ENCODE results near the gene S100A1. TPM values are rescaled to one million over a fixed set of nuclear protein-coding genes. Genes with fewer than 3 reads are reported as not detected.

S100A1 gene
- total RNA-seq, 1 experiment from 2014 or later, result 1.3 TPM

DNA sequence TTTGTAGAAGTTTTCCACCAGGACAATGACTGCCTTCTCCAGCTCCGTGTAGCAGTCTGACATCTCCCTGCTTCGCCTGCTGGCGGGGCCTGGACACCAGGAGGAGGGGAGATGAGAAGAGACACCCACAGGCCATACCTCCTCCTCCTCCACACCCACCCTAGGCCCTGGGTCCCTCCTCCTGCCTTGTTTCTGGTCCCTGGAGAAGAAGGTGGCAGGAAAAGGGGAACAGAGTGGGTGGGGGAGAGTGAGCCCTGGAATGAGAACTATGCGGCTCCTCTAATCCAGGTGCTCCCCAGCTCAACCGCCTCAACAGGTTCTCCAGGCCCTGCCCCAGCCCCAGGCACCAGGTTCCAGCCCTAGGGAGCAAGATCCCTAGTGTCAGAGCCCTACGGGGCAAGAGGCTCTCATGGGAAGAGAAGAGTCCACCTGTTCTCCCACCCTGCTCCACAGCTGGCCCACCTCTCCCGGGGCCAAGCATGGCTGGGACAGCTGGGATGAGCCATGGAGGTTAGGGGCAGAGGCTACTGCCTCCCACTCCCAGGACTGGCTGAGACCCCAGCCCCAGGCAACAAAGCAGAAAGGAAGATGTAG, 20.0 kb upstream of the S100A1 start:
- ATAC-seq (no peak), DNase-seq (ENCODE audit: low spot score) (no peak)
- ChIA-PET POLR2A (interaction anchor here (2.6 kb wide), 1 partner anchor 26 kb away, joined by 7 read pairs; the partner anchor contains the start of gene CHTOP), CTCF (interaction anchor here (0.8 to 14.4 kb wide), 6 partner anchors 9 to 75 kb away, joined by 3 to 230 read pairs (median 5); partner anchors contain the start of genes S100A1, S100A13, S100A14 and S100A6)
- H3K36me3 Mint-ChIP-seq, result no peaks in the 10 kb centered on the region
- H3K27me3 Mint-ChIP-seq (ENCODE audit: low read depth), result no peaks in the 10 kb centered on the region; the same call in 1 of the 2 replicates
- H3K27ac Mint-ChIP-seq, result no peak overlapping the region; the same call in 1 of the 2 replicates
- H3K4me3 Mint-ChIP-seq, result peak overlapping the region; percentile 29; the same call in 1 of the 2 replicates
- TF ChIP-seq, protein P1, sequence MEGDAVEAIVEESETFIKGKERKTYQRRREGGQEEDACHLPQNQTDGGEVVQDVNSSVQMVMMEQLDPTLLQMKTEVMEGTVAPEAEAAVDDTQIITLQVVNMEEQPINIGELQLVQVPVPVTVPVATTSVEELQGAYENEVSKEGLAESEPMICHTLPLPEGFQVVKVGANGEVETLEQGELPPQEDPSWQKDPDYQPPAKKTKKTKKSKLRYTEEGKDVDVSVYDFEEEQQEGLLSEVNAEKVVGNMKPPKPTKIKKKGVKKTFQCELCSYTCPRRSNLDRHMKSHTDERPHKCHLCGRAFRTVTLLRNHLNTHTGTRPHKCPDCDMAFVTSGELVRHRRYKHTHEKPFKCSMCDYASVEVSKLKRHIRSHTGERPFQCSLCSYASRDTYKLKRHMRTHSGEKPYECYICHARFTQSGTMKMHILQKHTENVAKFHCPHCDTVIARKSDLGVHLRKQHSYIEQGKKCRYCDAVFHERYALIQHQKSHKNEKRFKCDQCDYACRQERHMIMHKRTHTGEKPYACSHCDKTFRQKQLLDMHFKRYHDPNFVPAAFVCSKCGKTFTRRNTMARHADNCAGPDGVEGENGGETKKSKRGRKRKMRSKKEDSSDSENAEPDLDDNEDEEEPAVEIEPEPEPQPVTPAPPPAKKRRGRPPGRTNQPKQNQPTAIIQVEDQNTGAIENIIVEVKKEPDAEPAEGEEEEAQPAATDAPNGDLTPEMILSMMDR (IDR thresholded peaks at IDR 0.05), result no peak
- TF ChIP-seq, protein P2, sequence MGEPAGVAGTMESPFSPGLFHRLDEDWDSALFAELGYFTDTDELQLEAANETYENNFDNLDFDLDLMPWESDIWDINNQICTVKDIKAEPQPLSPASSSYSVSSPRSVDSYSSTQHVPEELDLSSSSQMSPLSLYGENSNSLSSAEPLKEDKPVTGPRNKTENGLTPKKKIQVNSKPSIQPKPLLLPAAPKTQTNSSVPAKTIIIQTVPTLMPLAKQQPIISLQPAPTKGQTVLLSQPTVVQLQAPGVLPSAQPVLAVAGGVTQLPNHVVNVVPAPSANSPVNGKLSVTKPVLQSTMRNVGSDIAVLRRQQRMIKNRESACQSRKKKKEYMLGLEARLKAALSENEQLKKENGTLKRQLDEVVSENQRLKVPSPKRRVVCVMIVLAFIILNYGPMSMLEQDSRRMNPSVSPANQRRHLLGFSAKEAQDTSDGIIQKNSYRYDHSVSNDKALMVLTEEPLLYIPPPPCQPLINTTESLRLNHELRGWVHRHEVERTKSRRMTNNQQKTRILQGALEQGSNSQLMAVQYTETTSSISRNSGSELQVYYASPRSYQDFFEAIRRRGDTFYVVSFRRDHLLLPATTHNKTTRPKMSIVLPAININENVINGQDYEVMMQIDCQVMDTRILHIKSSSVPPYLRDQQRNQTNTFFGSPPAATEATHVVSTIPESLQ (CRISPR knock-in tag; IDR thresholded peaks at IDR 0.05), result no peak
- no peak for TF ChIP-seq CREB1 (CRISPR knock-in tag; IDR thresholded peaks at IDR 0.05)
- TF ChIP-seq MAX (CRISPR knock-in tag; IDR thresholded peaks at IDR 0.05), result no peak
- no peak for TF ChIP-seq TCF7 (CRISPR knock-in tag; IDR thresholded peaks at IDR 0.05; ENCODE audit: low read depth)
- TF ChIP-seq ETV6 (CRISPR knock-in tag; IDR thresholded peaks at IDR 0.05), result no peak
- TF ChIP-seq, protein P3, sequence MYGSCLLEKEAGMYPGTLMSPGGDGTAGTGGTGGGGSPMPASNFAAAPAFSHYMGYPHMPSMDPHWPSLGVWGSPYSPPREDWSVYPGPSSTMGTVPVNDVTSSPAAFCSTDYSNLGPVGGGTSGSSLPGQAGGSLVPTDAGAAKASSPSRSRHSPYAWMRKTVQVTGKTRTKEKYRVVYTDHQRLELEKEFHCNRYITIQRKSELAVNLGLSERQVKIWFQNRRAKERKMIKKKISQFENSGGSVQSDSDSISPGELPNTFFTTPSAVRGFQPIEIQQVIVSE (CRISPR knock-in tag; IDR thresholded peaks at IDR 0.05; ENCODE audit: borderline replicate concordance), result no peak
- no peak for TF ChIP-seq SP1 (CRISPR knock-in tag; conservative IDR thresholded peaks at IDR 0.05)
- H3K4me1 Mint-ChIP-seq, result peaks cover 60% of the 10 kb centered on the region
- no peaks in the 10 kb centered on the region for H3K9me3 Mint-ChIP-seq

DNA sequence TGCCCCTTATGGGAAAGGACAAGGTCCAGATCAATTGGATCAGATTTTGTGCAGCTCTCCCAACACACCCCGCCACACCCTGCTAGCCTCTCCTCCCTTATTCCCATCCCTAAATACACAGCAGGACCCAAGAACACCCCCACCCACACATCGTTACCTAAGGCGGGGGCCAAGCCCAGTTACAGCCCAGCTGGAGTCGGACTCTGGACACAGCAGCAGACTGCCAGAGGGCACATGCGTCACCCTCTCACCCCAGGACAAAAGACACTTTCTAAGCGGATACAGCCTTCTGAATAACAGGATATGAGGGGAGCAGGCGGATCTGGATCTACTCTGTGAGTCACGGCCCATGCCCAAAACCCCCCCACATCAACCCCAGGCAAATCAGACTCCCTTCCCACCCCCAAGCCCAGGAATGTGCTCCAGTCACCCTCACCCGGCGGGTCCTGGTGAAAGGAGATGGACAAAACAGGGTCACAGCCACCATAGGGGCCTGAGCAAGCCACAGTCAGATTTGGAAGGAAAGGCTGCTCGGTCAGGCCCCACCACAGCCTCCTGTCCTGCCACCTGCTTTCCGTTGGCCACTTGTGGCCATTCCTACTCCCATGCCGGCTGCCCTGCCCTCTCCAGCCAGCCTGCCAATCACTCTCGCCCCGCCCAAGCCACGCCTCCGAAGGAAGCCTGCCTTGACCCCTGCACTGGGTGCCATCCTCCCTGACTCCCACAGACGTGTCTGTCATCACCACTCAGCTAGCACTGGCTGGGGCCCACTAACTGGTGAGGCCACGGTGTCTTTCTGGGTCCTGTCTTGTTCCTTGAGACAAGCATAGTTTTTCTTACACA, 19.3 kb upstream of the S100A1 start:
- POLR2A ChIA-PET, result interaction anchor here (0.7 to 2.6 kb wide), 2 partner anchors 18 to 25 kb away, joined by 3 to 7 read pairs; partner anchors contain the start of genes CHTOP and S100A13
- Mint-ChIP-seq H3K36me3 (no peaks in the 10 kb centered on the region), H3K4me3 (peak overlapping the region; percentile 29), H3K27me3 (ENCODE audit: low read depth) (no peaks in the 10 kb centered on the region; the same call in 1 of the 2 replicates), H3K27ac (peak overlapping the region; percentile 90; the same call in 1 of the 2 replicates), H3K9me3 (no peaks in the 10 kb centered on the region), H3K4me1 (peaks cover 64% of the 10 kb centered on the region)
- CTCF ChIA-PET, result interaction anchor here (1.3 to 14.4 kb wide), 4 partner anchors 19 to 76 kb away, joined by 3 to 230 read pairs (median 6); partner anchors contain the start of genes S100A1, S100A13 and S100A6
- TF ChIP-seq, protein P4, sequence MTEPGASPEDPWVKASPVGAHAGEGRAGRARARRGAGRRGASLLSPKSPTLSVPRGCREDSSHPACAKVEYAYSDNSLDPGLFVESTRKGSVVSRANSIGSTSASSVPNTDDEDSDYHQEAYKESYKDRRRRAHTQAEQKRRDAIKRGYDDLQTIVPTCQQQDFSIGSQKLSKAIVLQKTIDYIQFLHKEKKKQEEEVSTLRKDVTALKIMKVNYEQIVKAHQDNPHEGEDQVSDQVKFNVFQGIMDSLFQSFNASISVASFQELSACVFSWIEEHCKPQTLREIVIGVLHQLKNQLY (CRISPR knock-in tag; IDR thresholded peaks at IDR 0.05), result no peak
- TF ChIP-seq HMGXB4 (CRISPR knock-in tag; IDR thresholded peaks at IDR 0.05) (no peak), SP1 (CRISPR knock-in tag; conservative IDR thresholded peaks at IDR 0.05) (0 out of 2 replicates have a peak, but pooled peaks have one; percentile 19), GABPB1 (CRISPR knock-in tag; IDR thresholded peaks at IDR 0.05) (peak; percentile 48)
- ATAC-seq (peak; percentile 71), DNase-seq (ENCODE audit: low spot score) (peak; percentile 84)
